NCI-H146 treated with DMSO at 0.1 percent for 48 hours (cell line): ENCODE measurements around the gene NAT10.

Source experiments
- DNase-seq: peaks from one replicate; lab custom pipeline; 2025; ENCODE audit not compliant: unreplicated experiment; lab: John Stamatoyannopoulos, UW

NAT10 gene

DNA sequence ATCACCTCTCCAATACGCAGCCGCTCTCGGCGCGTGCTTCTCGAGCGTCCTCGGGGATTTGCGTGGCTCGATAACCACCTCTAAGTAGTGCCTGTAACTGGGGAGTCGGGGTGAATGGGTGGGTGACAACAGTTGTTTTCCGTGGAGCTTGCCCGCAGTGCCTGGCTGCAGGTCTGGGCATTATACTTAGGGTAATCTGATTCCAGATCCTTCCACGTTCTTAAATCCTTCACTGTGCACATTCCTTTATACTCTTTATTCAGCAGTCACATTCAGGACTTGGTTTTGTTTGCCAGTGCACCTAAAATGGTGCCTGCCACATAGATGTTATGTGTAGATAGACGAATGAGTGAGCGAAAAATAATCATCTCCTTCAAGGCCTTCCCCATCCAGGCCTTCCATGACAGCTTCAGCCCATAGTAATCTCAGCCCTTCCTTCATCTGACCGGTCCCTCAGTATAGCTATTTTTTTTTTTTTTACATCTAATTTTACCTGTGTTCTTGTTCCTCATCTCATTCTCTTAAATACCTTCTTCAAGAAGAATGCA lies 602 bp downstream of the NAT10 start:
- DNase-seq: no peak

DNA sequence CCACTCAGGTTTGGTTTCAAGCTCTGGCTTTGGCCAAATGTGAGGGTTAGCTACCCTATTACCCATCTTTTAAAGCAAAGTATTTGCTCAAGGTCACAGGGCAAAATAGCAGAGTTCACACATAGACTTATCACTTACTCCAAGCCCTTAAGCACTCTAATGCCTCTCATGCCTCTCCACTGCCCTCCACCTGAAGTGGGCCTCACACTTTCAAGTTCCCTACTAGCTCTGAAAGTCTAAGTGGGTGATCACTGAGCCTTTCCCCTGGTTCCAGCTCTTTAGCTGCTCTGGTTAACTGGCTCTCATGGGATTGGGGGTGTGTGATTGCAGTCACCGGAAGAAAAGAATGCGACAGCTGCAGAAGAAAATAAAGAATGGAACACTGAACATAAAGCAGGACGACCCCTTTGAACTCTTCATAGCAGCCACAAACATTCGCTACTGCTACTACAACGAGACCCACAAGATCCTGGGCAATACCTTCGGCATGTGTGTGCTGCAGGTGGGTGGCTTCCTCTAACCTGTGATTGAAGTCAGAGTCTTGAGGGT lies 6.4 kb downstream of the NAT10 start:
- no peak for DNase-seq

DNA sequence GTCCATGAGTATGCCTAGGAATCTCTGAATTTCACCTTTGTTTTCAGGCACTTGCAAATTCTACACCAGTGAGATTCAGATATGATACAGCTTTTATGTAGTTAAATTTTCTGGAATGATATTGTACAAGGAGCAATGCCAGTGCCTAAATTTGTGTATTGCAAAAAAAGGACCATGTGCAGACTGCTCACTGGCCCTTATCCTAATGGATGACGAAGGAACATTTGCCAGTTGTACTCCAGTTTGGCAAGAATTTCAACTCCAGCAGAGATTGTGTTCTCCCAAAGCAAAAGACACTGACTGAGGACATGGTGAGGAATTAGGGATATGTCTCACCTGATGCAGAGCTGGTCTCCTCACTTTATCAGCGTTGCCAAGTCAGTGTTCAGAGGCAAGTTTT lies 8.6 kb downstream of the NAT10 start:
- DNase-seq: no peak

DNA sequence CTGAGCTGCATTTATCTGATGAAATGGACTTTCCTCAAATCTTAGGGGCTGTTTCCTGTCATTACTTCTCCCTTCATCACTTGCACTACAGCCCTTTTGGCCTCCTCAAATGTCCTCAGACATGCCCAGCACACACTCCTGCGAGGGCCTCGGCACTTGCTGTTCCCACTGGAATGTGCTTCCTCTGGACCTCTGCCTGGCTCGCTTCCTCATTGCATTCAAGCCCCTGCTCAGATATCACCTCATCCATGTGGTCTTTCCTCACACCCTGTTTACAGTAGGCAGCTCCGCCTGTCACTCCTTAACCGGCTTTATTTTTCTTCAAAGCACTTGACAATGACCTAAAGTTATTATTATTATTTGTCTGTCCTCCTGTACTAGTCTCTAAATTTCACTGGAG lies 9.0 kb downstream of the NAT10 start:
- no peak for DNase-seq

DNA sequence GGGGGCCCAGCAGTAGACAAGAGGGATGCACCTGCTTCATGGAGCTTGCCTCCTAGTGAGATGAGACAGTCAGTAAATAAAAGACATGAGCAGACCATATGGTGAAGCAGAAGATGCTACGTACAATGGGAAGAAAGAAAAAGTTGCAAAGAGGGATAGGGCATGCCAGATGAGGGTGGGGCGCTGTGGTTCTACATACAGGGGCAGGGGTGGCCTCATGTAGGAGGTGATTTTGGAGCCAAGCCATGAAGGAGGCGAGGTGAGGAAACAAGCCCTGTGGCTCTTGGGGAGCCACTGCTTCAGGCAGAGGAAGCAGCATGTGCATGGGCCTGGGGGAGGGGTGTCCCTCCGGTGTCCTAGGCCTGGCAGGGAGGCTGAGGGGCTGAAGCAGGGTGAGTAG lies 15.2 kb downstream of the NAT10 start:
- no peak for DNase-seq

DNA sequence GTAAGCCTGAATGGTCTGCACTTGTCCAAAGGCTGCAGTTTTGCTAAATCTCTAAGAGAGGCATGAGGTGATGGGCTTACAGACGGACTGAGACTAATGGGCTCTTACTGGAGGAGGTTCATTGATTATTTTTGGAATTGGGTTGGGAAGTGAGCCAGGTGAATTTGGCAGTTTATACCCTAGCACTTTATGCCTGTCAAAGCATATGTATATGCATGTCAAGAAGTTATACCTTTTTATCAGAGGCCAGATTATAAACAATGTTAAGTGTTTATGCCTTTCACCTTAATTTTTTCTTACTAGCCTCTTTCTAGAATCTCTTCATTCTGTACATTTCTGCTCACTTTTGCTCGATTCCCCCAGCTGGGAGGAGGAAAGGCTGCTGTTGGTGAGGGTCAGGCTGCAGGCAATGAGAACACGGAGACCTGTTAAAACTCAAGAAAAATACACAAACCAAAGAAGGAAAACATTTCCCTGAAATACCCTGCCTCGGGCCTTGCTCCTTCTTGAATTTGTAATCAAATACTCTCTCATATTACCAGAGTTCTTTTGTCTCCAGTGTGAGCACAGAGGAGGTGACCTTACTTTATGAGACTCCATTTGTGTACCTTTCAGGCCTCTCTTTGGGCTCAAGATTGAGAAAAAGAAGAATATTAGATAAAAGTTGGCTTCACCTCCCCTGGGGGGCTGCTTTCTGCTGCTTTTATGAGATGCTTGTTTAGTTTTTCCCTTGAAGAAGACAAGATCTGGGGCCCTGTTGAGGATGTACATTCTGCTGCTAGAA lies 19.6 kb downstream of the NAT10 start:
- DNase-seq: no peak

DNA sequence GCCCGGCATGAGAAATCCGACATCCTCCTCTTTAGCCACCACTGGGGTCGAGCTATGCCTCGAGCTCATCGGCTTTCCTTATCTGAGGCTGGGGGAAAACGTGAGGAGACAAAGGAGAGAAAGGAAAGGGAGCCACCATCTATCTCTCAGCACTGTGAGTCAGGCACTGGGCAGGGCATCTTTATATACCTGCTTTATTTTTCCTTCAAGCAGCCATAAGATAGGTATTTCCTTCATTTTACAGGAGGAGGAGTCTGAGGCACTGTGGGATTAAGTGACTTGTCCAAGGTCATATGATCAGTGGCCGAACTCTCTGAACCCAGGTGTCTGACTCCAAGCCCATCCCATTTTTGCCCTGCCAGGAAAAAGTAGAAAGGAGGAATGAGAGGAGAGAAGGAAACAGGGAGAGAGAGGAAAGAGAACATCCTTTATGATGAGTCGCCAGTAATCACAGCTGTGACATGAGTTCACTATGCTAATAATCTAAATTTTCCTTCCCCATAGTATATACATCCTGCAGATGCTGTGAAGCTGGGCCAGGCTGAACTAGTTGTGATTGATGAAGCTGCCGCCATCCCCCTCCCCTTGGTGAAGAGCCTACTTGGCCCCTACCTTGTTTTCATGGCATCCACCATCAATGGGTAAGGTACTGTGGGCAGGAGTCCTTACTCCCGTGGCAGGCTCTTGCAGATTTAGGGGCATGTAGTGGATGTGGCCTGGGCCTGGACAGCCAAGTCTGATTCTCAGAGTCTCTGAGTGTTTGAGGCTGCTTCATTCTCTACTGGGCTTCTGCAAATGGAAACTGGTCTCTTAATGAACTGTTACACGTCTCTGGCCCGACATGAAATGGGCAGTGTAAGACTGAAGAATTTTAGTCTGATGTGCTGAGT lies 21.8 kb downstream of the NAT10 start:
- DNase-seq: no peak

DNA sequence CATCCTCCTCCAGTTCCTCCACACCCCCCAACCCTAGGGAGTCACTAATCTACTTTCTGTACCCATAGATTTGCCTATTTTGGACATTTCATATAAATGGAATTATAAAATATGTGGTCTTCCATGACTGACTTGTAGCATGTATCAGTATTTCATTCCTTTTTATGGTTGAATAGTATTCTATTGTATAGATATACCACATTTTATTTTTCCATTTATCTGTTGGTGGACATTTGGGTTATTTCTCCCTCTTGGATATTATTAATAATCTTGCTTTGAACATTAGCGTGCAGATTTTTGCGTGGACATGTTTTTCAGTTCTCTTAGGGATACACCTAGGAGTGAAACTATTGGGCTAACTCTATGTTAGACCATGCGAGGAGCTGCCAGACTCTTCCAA lies 23.4 kb downstream of the NAT10 start:
- no peak for DNase-seq

DNA sequence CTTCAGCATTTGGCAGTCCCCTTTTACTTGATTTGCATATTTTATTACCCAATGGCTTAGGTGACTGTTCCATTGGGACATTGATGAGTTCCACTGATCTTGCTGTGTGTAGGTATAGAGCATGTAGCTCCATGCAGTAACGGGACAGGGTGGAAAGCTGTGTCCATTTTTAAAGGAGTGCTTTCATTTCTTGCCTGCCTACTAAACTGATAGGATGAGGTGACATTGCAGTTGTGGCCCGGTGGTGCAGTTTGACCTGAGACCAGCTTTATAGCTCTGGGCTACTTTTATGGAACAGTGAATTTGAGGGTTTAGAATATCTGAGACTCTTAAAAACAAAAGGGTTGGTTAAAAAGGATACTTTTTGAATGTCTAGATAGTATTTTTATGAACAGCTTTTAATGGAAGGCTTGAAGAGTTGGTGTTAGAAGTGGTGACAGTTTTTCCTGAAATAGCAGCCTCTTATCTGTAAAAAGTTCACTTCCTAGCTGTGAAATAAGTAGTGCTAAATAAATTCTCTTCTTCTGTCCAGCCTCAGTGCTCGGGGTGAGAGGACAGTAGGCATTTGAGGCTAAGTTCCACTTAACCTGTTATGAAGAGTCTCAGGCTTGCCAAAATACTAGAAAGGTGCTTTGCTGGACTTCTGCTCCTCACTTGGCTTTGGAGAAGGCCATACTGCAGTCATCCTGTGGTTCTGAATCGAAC lies 27.0 kb downstream of the NAT10 start:
- DNase-seq: no peak

DNA sequence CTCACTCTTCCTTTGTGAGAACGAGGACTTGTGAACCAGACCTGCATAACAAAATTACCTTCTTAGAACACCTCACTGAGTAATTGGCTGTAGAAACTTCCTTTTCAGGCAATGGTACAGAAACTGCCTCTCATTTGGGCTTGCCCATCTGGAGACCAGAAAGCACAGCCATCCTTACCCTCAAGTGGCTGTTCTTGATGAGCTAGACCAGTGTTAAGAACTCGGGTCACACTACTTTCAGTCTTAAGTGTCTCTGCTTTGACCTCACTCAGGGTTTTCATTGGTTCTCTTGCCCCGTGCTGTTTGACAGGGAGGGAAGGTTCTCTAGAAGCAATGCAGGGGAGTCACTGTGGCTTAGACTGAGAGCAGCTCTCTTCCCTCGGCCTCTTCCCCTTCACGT lies 29.3 kb downstream of the NAT10 start:
- DNase-seq: no peak

DNA sequence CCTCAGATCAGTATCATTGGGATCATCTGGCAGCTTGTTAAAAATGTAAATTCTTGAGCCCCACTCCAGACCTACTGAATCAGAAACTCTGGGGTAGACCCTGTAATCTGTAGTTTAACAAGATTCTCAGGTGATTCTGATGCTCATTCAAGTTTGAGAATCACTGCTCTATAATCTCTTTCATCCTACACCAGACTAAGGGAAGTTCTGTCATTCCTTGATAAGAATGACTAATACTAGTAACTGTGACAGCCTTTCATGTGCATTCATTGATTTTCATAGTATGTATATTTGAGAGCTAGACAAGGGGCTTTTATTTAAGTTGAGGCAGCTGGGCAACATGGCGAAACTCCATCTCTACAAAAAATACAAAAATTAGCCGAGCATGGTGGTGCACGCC lies 30.0 kb downstream of the NAT10 start:
- DNase-seq: no peak

DNA sequence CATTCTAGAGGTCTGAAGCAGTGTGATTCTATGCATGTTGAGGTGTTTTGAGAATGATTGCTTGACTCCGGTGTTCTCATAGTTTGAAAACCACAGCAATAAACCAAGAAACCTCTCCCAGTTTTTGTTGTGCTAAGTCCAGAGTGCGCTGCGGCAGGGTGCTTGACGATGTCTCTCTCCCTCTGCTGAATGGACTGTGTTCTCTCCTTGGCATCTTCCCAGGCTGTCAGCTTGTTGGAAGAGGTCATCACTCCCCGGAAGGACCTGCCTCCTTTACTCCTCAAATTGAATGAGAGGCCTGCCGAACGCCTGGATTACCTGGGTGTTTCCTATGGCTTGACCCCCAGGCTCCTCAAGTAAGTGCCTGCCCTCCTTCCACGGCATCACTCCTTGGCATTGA lies 31.0 kb downstream of the NAT10 start:
- no peak for DNase-seq

DNA sequence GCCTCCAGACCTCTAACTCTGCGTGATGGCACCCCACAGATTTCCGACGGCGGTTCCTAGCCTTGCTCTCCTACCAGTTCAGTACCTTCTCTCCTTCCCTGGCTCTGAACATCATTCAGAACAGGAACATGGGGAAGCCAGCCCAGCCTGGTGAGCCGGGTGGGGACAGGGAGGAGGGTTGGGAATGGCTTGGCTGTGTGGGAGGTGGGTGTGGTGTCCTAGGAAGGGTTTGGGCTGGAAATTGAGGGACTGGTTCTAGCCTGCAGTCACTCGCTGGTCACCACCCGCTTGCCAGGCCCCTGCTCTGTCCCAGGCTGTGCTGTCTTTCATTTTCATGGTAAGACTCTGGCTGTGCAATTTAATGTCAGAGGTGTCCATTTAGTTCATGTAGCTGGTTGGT lies 33.9 kb downstream of the NAT10 start:
- DNase-seq: no peak

DNA sequence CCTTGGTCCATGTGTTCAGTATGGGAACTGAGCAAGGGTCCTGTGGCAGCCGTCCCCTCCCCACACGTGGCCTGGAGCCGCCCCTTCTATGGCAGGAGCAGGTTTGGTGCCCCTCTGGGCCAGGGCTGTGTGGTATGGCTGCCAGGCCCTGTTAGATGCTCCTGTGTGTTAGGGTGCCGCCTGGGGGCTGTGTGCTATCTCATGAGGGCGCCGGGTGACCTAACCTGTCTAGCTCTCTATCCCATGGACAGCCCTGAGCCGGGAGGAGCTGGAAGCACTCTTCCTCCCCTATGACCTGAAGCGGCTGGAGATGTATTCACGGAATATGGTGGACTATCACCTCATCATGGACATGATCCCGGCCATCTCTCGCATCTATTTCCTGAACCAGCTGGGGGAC lies 34.7 kb downstream of the NAT10 start:
- no peak for DNase-seq

DNA sequence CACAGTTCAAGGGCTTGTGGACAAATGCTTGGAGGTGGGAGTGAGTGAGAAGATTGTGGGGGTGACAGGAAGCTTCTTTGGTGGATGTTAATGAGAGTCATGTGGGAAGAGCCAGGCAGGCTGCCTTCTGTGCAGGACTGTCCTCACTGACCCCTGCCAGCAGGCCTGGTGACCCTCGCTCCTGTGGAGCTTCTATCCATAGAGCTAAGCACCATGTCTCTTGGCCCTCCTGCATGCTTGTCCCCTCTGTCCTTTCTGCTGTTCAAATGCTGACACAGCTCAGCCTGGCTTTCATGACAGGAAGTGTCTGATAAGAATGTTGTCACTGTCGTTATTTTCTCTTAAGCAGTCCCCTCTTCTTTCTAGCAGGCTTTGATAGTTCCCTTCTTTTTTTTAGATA lies 37.6 kb downstream of the NAT10 start:
- no peak for DNase-seq

DNA sequence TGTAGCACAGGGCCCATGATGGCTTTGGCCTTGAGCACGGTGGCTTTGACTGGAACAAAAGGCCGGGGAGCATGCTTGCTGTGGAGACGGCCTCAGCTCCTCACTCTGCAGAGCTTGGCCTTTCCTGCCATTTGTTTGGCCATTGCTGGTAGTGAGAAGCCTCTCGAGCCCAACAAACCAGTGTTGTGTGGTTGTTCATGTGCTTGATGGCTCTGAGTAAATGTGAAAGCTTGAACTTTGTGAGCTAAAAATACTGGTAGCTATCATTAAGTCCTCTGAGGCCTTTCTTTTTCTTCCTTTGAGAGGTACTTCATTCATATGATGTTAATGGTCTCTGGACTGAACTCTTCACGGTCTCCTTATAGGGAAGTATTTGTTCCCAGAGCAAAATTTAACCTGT lies 39.6 kb downstream of the NAT10 start:
- DNase-seq: no peak

DNA sequence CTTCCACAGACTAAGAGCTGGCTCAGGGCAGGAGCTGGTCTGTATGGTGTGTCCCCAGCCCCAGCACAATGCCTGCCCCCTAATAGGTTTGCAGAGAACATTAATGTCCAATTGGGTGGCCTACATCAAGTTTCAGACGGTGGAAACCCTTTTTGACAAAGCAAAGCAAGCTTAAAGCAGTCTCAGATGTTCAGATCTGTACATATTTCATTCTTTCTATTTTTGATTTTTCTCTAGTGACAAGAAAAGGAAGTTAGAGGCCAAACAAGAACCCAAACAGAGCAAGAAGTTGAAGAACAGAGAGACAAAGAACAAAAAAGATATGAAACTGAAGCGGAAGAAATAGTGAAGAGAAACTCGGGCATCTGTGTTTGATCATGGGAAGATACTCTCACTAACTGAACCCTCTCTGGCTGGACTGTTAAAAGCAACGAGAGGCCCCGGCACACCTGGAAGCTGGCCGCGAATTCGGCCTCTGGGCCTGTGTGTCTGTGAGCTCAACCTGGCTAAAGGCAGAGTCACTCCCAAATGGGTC lies 40.5 kb downstream of the NAT10 start:
- DNase-seq: no peak

DNA sequence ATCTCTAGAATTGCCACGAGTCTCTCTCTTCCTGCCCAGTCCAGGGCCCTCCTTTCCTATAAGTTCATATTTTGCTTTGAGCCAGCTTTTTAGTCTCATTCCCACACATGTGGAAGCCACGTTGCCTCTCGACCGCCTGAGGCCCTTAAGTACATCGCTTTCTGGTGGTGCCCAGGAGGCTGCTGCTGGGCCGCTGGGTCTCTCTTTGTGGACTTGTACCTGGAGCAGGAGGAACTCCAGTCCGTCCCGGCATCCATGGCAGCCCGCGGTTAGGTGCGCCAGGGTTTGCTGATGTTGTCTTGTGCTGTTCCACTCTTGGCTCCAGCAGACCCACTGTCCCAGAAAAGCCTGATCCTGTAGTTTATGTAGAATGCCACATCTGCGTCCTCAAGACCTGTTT lies 41.0 kb downstream of the NAT10 start:
- no peak for DNase-seq

DNA sequence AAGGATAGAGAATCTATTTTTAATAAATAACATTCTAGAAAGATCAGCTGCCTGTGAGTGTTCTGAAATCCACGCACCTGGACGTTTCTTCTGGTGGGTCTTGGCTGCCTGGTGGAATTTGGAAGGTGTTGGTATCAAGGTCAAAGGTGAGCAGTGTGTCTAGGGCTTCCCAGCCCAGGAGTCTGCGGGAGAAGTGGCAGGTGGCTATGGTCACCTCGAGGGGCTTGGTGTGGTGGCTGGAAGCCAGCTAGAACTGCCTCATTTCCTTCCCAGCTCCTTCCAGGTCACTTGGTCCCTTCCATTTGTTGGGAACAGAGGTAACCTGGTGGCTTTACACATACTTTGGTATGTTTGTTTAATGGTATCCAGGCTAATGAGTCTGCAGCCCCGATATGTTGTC lies 41.4 kb downstream of the NAT10 start:
- DNase-seq: no peak

DNA sequence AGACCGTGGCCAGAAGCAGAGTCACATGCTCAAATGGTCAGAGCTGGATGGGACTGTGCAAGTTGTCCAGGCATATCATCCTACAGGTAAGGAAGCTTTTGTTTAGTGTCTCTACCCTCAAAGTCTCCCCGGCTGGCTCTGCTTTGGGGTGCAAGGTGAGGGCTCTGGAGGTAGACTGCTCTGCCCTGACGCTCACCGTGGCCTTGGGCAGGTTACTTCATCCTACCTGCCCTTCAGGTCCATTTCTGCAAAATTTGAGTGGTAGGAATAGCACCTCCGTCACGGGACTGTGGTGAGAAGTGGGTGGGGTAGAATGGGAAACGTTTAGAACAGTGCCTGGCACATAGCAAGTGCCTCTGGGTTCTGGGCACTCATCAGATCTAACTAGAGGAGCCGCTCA lies 42.2 kb downstream of the NAT10 start:
- DNase-seq: no peak
